GM23338 (cell line): ENCODE results near the gene CRABP1.

Experiments used
- EZH2 ChIP-seq: fragments of 200-600 bp; sonication (generic); IDR thresholded peaks from one replicate; pipeline ENCODE4 v1.8.0; 2017; ENCODE audit warnings: antibody characterized with exemption, mild to moderate bottlenecking, low read depth; ENCODE audit not compliant: unreplicated experiment
- EZH2phosphoT487 ChIP-seq: fragments of 200-600 bp; sonication (generic); IDR thresholded peaks from one replicate; pipeline ENCODE4 v1.8.1; 2018; ENCODE audit warnings: antibody characterized with exemption; ENCODE audit not compliant: unreplicated experiment
- JUNB ChIP-seq: IDR thresholded peaks from one replicate; pipeline ENCODE4 v1.6.1; 2016; ENCODE audit warnings: antibody characterized with exemption; ENCODE audit not compliant: unreplicated experiment
- POLR2AphosphoS5 ChIP-seq: IDR thresholded peaks from 2 replicates; pipeline ENCODE4 v1.6.1; 2016; ENCODE audit warnings: antibody characterized with exemption, low read depth
- STAT1 ChIP-seq: IDR thresholded peaks from one replicate; pipeline ENCODE4 v1.6.1; 2016; ENCODE audit warnings: antibody characterized with exemption; ENCODE audit not compliant: unreplicated experiment
- TF ChIP-seq, protein P1 (sequence below), 2 experiments: fragments of 200-600 bp in 1 of 2; sonication (generic) in 1 of 2; conservative IDR thresholded peaks; 2 replicates each; pipeline versions ENCODE4 v1.5.1 to v1.6.1; 2016 to 2017; ENCODE audit warnings: antibody characterized with exemption in 2 of 2, low read depth in 2 of 2, mild to moderate bottlenecking in 2 of 2, moderate library complexity in 1 of 2
- TF ChIP-seq, protein P2 (sequence below): IDR thresholded peaks from one replicate; pipeline ENCODE4 v1.6.1; 2018; ENCODE audit warnings: antibody characterized with exemption; ENCODE audit not compliant: unreplicated experiment
- TF ChIP-seq, protein P3 (sequence below): IDR thresholded peaks from 2 replicates; pipeline ENCODE4 v1.6.1; 2016; ENCODE audit warnings: antibody characterized with exemption

DNA sequence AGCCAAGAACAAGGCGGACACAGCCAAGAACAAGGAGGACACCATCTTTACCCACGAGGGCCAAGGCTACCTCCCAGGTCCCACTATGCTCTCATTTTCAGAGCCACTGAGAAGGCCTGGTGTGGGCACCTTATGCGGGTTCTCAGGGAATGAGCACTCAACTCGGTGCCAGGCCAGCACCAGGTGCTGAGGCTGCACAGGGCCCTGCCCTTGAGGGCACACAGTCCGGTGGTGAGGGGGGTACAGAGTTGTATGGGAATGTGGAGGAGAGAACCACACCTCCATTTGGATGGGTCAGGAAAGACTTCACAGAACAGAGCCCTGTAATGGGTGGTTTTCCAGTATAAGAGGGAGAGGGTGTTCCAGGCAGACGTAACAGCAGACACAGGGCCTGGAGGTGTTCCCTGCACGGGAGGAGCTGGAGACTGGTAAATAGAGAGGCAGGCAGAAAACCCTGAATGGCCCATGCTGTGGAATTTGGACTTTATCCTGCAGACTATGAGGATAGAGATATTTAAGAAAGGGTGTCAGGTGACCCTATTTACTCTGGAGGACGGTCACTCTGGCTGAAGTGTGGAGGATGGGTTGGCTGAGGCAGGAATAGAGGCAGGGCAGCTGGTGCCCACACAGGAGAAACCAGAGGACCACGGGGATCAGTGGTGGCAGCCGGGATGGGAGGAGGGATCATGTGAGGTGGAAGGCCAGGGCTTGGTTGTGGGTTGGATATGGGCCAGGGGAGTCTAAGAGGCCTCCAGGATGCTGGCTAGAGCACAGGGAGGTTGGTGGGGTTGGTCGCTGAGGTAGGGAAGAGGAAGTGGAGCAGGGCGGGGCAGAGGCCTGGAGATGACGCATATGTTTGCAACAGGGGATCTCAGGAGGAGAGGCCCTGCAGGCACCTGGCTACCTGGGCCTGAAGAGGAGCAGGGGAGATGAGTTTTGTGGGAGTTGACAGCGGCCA is 34.6 kb downstream of the CRABP1 start:
- TF ChIP-seq, protein P1, sequence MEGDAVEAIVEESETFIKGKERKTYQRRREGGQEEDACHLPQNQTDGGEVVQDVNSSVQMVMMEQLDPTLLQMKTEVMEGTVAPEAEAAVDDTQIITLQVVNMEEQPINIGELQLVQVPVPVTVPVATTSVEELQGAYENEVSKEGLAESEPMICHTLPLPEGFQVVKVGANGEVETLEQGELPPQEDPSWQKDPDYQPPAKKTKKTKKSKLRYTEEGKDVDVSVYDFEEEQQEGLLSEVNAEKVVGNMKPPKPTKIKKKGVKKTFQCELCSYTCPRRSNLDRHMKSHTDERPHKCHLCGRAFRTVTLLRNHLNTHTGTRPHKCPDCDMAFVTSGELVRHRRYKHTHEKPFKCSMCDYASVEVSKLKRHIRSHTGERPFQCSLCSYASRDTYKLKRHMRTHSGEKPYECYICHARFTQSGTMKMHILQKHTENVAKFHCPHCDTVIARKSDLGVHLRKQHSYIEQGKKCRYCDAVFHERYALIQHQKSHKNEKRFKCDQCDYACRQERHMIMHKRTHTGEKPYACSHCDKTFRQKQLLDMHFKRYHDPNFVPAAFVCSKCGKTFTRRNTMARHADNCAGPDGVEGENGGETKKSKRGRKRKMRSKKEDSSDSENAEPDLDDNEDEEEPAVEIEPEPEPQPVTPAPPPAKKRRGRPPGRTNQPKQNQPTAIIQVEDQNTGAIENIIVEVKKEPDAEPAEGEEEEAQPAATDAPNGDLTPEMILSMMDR (conservative IDR thresholded peaks at IDR 0.05; ENCODE audit: low read depth in 2 of 2) = no peak
- TF ChIP-seq JUNB (no peak), EZH2 (no peak), POLR2AphosphoS5 (no peak), EZH2phosphoT487 (no peak), STAT1 (no peak)
- TF ChIP-seq, protein P2, sequence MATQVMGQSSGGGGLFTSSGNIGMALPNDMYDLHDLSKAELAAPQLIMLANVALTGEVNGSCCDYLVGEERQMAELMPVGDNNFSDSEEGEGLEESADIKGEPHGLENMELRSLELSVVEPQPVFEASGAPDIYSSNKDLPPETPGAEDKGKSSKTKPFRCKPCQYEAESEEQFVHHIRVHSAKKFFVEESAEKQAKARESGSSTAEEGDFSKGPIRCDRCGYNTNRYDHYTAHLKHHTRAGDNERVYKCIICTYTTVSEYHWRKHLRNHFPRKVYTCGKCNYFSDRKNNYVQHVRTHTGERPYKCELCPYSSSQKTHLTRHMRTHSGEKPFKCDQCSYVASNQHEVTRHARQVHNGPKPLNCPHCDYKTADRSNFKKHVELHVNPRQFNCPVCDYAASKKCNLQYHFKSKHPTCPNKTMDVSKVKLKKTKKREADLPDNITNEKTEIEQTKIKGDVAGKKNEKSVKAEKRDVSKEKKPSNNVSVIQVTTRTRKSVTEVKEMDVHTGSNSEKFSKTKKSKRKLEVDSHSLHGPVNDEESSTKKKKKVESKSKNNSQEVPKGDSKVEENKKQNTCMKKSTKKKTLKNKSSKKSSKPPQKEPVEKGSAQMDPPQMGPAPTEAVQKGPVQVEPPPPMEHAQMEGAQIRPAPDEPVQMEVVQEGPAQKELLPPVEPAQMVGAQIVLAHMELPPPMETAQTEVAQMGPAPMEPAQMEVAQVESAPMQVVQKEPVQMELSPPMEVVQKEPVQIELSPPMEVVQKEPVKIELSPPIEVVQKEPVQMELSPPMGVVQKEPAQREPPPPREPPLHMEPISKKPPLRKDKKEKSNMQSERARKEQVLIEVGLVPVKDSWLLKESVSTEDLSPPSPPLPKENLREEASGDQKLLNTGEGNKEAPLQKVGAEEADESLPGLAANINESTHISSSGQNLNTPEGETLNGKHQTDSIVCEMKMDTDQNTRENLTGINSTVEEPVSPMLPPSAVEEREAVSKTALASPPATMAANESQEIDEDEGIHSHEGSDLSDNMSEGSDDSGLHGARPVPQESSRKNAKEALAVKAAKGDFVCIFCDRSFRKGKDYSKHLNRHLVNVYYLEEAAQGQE = no peak
- TF ChIP-seq, protein P3, sequence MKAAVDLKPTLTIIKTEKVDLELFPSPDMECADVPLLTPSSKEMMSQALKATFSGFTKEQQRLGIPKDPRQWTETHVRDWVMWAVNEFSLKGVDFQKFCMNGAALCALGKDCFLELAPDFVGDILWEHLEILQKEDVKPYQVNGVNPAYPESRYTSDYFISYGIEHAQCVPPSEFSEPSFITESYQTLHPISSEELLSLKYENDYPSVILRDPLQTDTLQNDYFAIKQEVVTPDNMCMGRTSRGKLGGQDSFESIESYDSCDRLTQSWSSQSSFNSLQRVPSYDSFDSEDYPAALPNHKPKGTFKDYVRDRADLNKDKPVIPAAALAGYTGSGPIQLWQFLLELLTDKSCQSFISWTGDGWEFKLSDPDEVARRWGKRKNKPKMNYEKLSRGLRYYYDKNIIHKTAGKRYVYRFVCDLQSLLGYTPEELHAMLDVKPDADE = no peak
